GM21576 (cell line): ENCODE data around the gene DOCK3.
"Not testable (repeated sequence)": the region's sequence is repeated elsewhere in the genome, so short reads cannot be mapped to it uniquely, and the experiment has no call there.

ENCODE experiments used
- ATAC-seq: cut with Tn5 transposase; IDR thresholded peaks from one replicate; pipeline ENCODE4 v1.9.1; 2021; ENCODE audit warnings: mild to moderate bottlenecking, moderate library complexity; ENCODE audit not compliant: unreplicated experiment

Gene DOCK3

DNA sequence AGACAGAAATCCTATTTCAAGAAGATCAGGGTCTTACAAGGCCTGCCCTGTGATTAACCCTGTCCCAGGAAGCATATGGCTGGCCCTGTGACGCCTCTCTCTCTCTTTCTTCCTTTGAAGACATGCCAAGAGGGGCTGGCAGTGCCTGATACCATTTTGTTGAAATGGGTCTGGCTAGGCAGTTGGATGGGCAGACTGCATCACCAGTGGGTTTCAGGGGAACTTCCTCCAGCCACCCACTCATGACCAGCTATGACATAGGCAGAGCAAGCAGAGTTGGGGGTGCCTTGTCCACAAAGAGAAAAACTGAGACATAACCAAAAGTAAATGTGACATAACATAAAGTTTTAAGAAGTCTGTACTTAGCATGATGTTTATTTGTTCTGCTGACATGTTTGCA, 679.0 kb downstream of the DOCK3 start:
- ATAC-seq, result no peak

DNA sequence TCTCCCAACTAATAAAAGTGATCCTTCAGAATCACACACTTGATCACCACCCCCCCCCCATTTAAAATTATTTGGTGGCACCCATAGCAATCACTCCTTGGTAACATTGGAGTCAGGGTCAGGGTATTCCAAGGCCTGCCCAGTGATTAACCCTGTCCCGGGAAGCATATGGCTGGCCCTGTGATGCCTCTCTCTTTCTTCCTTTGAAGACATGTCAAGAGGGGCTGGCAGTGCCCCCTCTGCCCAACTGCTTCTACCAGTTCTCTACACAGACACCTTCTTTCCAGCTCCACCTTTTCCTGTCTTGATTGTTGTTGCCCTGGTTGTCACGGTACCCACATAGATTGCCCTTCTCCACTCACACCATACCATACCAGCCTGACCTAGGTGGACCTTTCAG, 679.4 kb downstream of the DOCK3 start:
- no peak for ATAC-seq

DNA sequence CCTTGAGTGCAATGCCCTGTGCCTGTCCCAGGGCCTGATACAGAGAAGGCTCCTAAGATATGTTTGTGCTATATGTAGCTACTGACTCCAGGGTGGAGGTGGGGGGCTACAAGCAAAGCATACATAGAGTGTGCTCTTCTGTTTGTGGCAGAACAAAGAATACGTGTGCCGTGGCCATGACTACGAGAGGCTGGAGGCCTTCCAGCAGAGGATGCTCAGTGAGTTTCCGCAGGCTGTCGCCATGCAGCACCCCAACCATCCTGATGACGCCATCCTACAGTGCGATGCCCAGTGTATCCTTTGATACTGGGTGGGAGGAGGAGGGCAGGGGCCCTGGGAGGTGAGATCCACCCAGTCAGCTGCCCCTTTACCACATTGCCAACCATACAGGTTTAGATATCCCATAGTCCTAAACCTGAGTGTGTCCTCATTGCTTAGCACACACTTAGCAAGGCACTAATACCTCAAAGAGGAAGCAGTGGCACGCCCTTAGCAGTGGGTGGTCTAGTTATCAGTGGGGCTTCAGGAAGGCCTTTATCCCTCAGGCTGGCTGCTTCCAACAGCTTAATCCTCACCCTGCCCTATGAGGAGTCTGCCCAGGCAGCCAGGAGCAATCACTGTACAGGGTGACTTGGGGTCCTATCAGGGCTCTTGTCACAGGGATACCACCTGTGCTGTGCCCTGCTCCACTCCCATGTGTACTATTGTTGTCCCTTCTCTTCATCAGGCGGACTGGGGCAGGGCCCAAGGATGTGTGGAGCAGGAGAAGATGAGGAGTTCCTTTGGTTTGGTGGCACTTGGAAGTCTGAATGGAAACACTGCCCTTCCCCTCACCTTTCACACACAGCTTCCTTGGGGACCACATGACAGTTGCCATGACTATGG, 680.2 kb downstream of the DOCK3 start:
- no peak for ATAC-seq

DNA sequence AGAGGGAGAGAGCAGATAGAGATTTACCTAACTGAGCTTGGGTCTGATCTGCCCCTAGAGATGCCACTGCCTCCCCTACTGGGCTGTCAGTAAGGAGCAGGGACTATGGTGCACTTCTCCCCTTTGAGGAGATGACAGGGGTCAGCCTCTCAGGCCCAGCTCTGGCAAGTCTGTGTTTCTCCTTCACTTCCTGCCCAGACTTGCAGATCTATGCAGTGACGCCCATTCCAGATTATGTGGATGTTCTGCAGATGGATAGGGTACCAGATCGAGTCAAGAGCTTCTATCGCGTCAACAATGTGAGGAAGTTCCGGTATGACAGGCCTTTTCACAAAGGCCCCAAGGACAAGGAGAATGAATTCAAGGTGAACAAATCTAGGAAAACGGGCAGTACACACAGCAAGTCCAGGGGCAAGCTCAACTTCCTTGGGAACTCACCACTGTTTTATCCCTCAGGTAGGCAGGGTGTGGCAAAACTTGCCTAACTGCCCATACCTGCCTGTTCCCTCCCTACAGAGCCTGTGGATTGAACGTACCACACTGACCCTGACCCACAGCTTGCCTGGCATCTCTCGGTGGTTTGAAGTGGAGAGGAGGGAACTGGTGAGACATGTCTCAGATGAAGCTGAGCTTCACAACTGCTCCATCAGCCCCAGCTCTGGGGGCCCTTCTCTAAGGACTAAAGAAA, 681.3 kb downstream of the DOCK3 start:
- no peak for ATAC-seq

DNA sequence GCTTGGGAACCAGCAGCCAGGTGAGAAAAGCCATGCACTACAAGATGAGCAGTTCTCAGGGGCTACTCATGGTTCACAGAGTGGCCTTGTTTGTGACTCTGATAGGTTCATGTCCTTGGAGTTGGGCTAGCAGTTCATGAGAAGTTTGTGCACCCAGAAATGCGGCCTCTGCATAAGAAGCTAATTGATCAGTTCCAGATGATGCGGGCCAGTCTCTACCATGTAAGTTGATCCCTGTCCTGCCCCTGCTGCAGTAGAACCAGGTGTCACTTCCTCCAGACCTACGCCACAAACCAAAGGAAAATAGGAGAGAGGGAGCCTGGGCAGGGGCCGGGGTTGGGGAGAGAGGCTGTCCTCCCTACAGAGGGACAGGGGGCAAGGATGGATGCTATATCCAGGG, 683.1 kb downstream of the DOCK3 start:
- ATAC-seq, result no peak

DNA sequence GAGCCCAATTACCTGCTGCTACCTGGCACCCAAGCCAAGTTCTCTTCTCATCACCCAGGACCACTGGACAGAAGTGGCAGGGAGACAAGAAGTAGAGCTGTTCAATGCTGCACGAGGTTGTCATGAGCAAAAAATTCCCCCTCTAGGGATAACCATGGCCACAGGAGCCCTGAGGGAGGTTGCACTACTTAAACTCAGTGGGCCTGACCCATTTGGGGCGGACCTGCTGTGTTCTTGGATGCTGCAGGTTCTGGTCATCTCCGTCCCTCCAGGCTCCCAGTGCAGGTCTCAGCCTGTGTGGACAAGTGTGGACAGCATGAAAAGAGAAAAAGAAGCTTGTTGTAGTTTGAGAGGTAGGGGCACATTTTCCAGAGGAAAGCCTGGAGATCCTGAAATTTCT, 684.3 kb downstream of the DOCK3 start:
- ATAC-seq, result no peak

DNA sequence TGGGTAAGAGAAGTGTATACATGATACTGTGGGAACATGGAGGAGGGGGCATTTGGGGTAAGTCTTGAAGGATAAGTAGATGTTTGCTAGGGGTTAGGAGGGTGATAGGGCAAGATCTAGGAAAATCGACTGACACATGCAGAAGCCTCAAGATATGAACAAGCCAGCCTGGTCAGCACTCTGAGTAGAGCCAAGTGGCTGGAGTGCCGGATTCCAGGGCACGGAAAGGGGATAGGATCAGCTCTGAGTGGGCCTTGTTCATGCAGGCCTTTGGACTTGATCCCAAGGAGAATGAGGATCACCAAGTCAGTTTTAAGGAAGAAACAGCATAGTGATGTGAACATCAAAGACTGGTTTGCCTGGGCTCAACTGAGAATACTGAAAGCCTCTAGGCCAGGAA, 686.1 kb downstream of the DOCK3 start:
- no peak for ATAC-seq

DNA sequence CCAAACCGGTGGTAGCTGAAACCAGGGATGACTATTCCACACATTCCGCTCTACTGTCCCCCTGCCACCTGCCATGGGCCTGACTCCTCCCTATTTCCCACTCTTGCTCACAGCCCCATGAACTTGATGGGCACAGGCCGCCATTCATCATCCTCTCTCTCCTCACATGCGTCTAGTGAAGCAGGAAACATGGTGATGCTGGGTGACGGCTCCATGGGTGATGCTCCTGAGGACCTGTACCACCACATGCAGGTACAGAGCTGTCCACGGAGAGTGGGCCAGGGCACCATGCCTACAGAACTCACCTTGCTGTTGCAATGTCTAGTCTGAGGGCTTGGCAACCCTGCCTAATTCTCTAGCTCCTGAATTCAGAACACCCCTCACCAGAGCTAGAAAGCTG, 687.0 kb downstream of the DOCK3 start:
- ATAC-seq, result no peak

DNA sequence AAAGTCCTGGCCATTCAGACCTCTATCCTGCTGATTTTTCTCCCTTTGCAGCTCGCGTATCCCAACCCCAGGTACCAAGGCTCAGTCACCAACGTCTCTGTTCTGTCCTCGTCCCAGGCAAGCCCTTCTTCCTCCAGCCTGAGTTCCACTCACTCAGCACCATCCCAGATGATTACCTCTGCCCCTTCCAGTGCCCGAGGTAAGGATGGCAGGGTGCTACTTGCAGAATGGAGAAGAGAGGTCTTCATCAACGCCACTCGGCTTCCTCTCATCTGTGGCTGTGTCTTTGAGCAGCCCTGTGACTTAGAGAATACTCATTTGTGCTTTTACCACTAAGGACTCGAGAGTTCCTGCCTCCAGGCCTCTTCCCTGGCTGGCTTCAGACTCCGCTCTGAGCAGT, 687.7 kb downstream of the DOCK3 start:
- ATAC-seq, result no peak

DNA sequence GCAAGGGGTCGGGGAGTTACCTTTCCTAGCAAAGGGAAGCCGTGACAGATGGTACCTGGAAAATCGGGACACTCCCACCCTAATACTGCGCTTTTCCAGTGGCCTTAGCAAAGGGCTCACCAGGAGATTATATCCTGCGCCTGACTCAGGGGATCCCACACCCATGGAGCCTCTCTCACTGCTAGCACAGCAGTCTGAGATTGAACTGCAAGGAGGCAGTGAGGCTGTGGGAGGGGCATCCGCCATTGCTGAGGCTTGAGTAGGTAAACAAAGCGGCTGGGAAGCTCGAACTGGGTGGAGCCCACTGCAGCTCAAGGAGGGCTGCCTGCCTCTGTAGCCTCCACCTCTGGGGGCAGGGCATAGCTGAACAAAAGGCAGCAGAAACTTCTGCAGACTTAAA, 693.5 kb downstream of the DOCK3 start:
- ATAC-seq, result not testable (repeated sequence)

DNA sequence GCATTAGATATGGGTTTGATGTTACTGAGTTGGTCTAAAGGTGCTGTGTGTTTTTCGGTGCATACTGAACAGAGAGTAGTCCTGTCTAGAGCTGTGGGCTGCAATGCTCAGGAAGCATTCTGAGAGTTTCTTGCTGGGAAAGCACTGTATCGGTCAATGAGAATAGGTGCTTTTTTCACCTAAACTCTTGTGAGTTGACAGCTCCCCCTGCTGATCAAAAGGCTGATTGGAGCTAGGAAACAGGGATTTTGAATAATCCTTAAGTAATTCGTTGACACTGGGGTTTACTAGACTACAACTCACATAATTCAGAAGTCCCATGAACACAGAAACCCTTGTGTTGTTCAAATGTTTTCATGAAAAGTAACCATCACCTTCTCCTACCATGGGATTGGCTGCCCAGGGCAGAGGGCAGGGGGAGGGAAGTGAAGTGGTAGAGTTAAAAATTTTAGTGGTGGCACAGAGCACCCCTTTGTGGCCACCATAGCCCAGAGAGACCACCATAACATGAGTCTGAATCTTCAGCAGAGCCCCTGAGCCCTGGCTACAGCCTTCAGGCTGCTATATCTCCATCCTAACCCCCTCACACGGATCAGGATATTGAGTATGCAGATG, 697.3 kb downstream of the DOCK3 start:
- no peak for ATAC-seq

DNA sequence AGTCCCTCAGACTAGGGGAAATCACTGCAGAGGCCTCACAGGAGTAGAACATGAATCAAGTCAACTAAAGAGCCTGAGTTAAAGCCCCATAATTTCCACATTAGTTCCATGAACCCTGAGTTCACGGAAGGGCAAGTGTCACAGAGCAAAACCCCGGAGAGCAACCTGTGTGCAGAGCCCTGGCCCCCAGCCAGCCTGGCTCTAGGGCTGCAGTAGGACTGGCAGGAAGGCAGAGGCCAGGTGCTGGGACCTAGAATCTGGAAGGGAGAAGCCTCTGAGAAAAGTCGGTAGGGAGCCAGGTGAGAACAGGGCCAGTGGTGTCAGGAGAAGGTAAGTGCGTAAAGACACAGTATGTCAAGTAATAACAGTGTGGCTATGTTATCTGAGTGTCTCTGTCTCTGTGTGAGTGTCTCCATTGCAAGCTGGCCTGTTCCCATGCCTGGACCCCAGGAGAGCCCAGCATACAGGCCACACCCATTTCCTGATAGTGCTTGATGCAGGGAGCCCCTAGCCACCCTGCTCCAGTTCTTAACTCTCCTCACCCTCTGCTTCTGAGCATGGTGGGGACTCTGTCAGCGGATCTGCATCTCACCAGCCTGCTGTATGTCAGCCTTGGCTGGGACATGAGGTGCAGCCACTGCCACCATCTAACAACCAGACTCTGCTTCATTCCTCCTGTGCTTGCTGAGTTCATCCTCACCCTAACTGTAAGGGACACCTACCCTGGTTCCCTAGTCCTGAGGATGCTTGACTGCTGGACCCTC, 699.1 kb downstream of the DOCK3 start:
- no peak for ATAC-seq

DNA sequence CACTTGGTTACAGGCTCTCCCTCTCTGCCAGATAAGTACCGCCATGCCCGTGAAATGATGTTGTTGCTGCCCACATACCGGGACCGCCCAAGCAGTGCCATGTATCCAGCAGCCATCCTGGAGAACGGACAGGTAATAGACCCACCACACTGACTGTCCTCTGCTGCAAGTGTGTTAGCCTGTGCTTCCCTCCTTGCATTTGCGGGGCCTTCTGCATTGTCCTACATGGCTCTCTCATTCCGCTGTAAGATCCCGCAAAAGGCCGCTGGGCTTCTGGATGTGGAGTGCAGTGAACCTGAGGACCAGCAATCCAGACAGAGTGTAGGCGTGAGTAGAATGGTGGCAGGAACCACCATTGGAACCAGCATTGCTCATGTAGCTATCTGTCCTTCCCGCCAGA, 699.7 kb downstream of the DOCK3 start:
- ATAC-seq, result no peak

DNA sequence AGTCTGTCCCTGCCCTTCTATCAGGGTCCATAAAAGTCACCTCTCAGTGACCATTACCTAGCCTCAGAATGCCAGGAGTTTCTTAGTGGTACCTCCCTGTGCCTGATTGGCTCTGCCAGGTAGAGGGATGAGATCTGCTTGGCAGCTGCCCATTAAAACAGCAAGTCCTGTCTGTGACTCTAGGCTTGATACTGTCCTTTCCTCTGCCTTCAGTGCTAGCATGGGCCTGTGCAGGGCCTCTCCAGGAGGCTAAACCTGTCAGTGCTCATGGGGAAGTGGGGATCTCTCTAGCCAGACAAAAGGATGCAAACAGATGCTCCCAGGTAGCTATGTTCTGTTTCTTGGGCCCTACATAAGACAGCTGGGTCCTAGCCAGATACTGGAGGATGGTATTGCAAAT, 700.4 kb downstream of the DOCK3 start:
- ATAC-seq, result no peak

DNA sequence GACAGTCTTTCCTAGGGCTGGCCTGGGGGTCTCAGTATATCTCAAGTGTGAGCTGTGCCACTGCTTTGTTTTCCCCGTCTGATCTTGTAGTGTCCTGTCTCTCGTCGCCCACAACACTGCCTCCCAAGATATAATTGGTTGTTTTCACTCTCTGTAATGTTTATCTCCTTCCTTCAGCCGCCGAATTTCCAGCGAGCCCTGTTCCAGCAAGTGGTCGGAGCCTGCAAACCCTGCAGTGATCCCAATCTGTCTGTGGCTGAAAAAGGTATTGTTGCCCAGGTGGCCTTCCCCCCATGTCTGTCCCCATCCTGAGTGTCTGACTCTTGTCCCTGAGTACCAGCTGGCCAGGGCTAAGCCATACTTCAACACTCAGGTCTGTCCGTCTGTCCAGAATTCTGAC, 700.8 kb downstream of the DOCK3 start:
- no peak for ATAC-seq

DNA sequence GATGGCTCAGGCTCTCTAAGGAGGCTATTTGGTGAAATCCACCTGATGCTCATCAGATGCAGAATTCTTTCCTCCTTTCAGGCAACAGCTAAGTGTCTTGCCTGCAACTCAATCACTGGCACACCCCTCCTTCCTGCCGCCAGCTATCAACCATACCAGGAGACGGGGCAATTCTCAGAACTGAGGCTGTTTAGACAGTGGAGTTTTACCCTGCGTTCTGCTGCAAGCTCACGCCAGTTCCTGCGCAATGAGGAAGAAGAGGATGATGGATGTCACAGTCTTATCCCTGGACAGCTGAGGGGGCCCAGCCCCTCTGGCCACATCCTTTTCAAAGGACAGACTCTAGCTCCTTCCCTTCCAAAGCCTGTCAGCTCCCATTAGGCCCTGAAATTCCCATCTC, 703.3 kb downstream of the DOCK3 start:
- no peak for ATAC-seq

DNA sequence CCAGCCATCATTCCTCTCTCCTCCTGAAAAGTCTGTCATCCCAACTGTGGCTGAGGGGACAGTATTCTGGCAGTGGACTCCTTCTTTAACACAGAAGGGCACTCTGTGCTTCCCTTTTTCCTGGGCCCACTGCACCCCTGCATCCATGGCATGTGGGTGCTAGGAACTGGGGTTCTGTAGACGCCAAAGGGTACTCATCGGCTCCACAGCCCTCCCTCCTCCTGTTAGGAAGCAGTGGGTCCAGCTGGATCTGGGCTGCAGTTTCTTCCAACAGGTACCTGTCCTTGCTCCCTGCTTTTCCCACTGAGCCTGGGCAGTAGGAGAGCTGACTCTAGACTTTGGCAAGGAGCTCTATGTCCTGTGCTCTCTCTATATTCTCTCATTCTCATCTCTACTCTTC, 704.0 kb downstream of the DOCK3 start:
- no peak for ATAC-seq

DNA sequence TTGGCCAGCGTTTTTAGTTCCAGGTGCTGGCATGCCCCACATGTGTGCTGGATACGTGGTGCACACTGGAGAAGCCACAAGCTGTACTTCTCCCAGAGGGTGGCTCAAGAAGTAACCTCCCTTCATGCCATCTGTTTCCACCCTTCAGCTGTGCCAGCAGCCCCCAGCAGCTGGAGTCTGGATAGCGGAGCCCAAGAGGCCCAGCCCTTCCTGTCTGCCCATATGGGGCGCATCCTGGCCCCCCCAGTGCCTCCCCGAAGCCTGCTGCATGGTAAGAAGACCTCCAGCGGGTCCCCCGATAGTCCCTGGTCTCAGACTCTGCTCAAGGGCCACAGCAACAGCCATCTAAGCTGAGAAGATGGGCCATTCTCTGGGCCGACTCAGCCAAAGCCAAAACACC, 704.6 kb downstream of the DOCK3 start:
- no peak for ATAC-seq

DNA sequence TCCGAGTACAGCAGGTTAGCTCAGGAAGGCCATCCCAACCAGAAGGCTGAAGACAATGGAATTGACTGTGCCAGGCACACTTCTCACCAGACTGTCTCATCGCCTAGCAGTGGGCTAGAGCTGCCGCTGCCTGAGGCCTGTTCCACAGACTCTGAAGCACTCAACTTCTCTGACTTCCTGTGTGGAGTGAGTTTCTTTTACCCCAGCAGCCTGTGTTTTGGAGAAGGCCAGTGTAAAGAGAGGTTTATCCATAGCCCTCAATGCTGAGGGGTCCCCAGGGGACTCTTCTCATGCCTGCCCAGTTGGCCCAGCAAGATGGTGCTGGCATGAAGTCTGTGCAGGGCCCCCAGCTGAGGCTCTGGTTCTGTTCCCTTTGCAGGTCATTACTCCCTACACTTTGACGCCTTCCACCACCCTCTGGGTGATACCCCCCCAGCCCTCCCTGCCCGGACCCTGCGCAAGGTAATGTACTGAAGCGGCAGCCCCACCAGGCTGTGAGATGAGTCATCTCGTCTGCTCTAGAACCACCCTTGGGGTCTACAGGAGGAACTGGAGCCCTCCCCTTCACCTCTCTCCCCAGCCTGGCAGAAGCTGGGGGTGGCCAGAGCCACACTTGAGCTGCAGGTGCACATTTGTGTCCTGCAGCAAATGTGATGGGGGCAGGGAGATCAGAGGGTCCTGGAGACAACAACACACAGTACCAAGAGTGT, 705.2 kb downstream of the DOCK3 start:
- ATAC-seq, result no peak

DNA sequence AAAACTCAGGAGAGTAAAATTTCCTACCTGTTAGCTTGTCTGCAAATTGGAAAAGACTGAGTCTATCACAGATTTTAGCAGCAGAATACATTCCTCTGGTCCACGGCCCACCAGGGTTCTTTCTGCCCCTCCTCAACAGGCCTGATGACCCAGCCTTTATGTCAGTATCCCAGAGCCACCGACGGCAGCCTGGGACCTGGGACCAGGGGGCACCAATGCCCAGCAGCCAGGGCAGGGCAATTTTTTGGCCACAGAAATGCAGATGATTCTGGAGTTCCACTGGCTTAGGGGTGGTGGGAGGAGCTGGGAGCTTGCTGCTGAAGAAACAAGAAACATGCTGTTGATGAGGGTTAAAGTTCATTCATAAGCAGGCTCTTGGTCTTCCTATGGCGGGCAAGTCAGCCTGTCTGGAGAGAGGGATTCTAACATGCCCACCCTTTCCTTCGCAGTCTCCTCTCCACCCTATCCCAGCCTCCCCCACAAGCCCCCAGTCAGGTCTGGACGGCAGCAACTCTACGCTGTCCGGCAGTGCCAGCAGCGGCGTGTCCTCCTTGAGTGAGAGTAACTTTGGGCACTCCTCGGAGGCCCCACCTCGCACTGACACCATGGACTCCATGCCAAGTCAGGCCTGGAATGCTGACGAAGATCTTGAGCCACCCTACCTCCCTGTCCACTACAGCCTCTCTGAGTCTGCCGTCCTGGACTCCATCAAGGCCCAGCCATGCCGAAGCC, 706.0 kb downstream of the DOCK3 start:
- ATAC-seq, result no peak
